Small intestine (tissue), 7 donors: ENCODE results near the gene FASN. TPM values are rescaled to one million over a fixed set of nuclear protein-coding genes. Genes with fewer than 3 reads are reported as not detected.

Source experiments
- DNase-seq, 2 donors: peaks; one replicate each; pipeline versions ENCODE4 v3.0.0 to v3.0.0-alpha.2; 2013
- FAIRE-seq: peaks from 2 replicates; lab custom pipeline; 2012; peaks lifted over from hg19 to GRCh38; lab: Jason Lieb, UNC
- H3K27ac ChIP-seq, 3 donors: one replicate each; pipeline ENCODE4 v1.5.1; 2013; ENCODE audit warnings: low read length in 2 of 3, mild to moderate bottlenecking in 2 of 3, control low read depth in 1 of 3, inconsistent platforms in 1 of 3, low read depth in 1 of 3, moderate library complexity in 1 of 3
- H3K27me3 ChIP-seq, 3 donors: one replicate each; pipeline ENCODE4 v1.6.1; 2013; ENCODE audit warnings: low read length in 3 of 3, inconsistent platforms in 1 of 3; ENCODE audit not compliant: control insufficient read depth in 3 of 3, insufficient read depth in 3 of 3
- H3K36me3 ChIP-seq, 3 donors: one replicate each; pipeline ENCODE4 v1.6.1; 2013; ENCODE audit warnings: low read length in 3 of 3, inconsistent platforms in 1 of 3, low read depth in 1 of 3, mild to moderate bottlenecking in 1 of 3, moderate library complexity in 1 of 3; ENCODE audit not compliant: control insufficient read depth in 3 of 3, insufficient read depth in 2 of 3
- H3K4me1 ChIP-seq, 3 donors: one replicate each; pipeline ENCODE4 v1.6.1; 2013; ENCODE audit warnings: low read length in 2 of 3, inconsistent platforms in 1 of 3, low read depth in 1 of 3, mild to moderate bottlenecking in 1 of 3, moderate library complexity in 1 of 3; ENCODE audit not compliant: control insufficient read depth in 3 of 3, insufficient read depth in 2 of 3
- H3K4me3 ChIP-seq, 3 donors: one replicate each; pipeline ENCODE4 v1.5.1; 2013; ENCODE audit warnings: low read length in 3 of 3, control low read depth in 1 of 3, inconsistent platforms in 1 of 3, low read depth in 1 of 3, mild to moderate bottlenecking in 1 of 3, moderate library complexity in 1 of 3
- H3K9me3 ChIP-seq, 2 donors: one replicate each; pipeline ENCODE4 v1.6.1; 2013; ENCODE audit warnings: low read depth in 1 of 2, low read length in 1 of 2; ENCODE audit not compliant: control insufficient read depth in 2 of 2, insufficient read depth in 1 of 2
- WGBS, 3 donors: extraction: QIAGEN DNeasy Blood & Tissue Kit; methylation state at CpG; one replicate each; pipeline ENCODE4 v1.1.7; 2013; 5-methylcytosine and 5-hydroxymethylcytosine counted together
- polyA plus RNA-seq, 4 donors: library from polyadenylated mRNA; stranded (reverse) in 3 of 4; unstranded in 1 of 4; fragments of 200-250 nt in 3 of 4; fragments of 120-200 nt in 1 of 4; gene quantifications; one replicate each; pipeline versions ENCODE4 v1.2.1 to v1.2.3, GENCODE V29; 2013
- donor health status: healthy with polysubstance abuse.
- donor health status: control.
- donor health status: control.
- donor health status: Bipolar disorder and iron deficiency.
- donor health status: healthy.

FASN gene
- polyA plus RNA-seq, 4 donors, result 13.2 to 103 (median 21.7) TPM

DNA sequence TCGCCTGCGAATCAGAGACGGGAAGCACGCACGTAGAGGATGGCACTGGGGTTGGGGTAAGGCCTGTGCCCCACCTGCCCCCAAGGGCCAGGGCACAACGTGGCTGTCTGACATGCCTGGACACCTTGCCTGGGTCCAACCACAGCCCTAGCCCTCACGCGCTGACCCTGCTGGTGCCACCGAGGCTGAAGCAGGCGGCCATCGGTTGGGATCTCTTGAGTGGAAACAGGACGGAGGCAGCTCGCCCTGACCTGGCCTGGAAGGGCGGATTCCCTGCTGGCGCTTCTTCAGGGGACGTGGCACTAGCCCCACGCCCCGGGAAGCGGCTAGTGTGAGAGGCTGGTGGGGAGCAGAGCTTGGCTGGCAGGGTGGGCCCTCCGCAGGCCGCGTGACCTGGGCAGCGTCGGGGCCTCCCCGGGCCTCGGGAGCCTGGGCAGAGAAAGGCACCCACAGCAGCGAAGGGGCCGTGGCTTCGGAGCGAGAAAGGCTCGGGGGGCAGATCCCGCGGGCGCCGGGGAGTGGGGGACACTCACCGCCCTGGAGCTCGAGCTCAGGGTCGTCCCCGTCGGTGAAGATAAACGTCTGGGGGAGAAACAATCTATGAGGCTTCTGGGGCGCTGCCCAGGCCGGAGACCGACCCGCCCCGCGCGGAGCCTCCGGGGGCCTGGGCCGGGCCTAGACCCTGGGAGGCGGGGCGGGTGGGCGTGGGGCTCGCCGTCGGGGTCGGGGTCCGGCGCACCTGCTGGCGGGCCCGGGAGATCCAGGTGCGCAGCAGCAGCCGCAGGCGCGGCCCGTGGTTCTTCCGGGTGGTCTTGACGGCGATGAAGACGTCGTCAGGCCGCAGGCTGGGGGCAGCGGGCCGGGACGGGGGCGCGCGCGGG is 47.0 kb downstream of the FASN start:
- WGBS, 3 donors, result 16 to 31% (median 19%) methylated on average over 35 to 79 of the region's 79 CpGs
- FAIRE-seq, result no peak

DNA sequence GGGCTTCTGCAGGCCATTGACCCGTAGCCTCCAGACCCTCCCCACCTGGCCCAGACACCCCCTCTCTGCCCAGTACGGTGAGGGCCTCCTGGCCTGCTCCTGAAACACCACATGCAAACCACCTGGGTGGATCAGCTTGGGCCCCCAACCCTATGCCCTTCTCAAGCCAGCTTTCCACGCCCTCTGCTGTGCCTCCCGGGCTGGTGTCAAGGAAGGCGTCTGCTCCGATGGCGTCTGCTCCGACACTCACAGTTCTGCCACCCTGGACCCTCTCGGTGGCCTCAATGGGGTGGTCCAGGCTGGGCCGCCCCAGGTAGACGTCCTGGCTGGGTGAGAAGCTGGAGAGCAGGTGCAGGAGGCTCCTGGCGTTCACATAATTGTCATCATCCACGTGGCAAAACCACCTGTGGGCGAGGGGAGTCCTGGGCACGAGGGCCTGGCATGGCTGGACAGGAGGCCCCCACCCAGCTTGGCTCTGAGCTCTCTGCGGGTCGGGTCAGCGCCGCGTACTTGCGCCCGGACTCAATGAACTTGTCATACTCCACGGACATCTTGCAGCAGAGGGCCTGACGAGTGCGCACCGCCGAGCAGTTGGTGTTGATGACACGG is 47.8 kb downstream of the FASN start:
- H3K27ac ChIP-seq, result no peak overlapping the region
- H3K9me3 ChIP-seq, result no peaks in the 10 kb centered on the region
- peak overlapping the region in 2 of 3 donors; percentile 56 to 98 for H3K4me3 ChIP-seq
- 84 to 89% (median 86%) methylated on average over 28 of the region's 28 CpGs for WGBS, 3 donors
- peaks cover 0 to 67% (median 7%) of the 10 kb centered on the region in 3 donors for H3K36me3 ChIP-seq
- no peak for FAIRE-seq
- H3K27me3 ChIP-seq, result no peaks in the 10 kb centered on the region
- H3K4me1 ChIP-seq, result peaks cover 2 to 18% (median 4%) of the 10 kb centered on the region in 3 donors
- no peak for DNase-seq

More for the DNA sequence above, 47.0 kb downstream of the FASN start:
- peak overlapping the region; percentile 56 to 98 (median 86) for H3K4me3 ChIP-seq
- no peaks in the 10 kb centered on the region for H3K9me3 ChIP-seq
- H3K4me1 ChIP-seq, result peaks cover 2 to 18% (median 4%) of the 10 kb centered on the region in 3 donors
- DNase-seq, result peak in 1 of 2 donors; percentile 52
- H3K27me3 ChIP-seq, result no peaks in the 10 kb centered on the region
- H3K36me3 ChIP-seq, result peaks cover 0 to 73% (median 7%) of the 10 kb centered on the region in 3 donors
- no peak overlapping the region for H3K27ac ChIP-seq

DNA sequence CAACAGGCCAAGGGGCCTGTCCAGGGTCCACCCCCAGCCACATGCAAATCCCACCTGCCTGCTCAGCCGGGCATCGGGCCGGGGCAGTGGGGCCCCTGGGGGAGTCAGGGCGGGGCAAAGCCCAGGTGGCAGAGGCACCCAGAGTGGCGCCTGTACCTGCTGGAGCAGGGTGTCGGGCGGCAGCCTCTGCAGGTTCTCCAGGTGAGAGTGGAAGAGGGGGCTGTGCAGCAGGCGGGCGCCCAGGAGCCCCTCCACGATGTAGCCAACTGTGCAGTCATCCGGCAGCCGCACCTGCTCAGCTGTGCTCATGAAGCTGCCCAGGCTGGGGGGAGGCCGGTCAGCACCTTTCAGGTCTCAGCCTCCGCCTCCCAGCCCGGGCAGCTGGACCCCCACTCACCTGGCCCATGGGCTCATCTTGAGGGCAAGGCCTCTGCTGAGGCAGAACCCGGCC is 48.5 kb downstream of the FASN start:
- 83 to 85% (median 85%) methylated on average over 15 to 16 of the region's 16 CpGs for WGBS, 3 donors
- Histone ChIP-seq H3K36me3 (peaks cover 0 to 60% (median 4%) of the 10 kb centered on the region in 3 donors), H3K4me3 (no peak overlapping the region), H3K4me1 (peaks cover 2 to 18% (median 4%) of the 10 kb centered on the region in 3 donors), H3K9me3 (no peaks in the 10 kb centered on the region), H3K27ac (no peak overlapping the region), H3K27me3 (no peaks in the 10 kb centered on the region)
- FAIRE-seq, result no peak
- no peak for DNase-seq

DNA sequence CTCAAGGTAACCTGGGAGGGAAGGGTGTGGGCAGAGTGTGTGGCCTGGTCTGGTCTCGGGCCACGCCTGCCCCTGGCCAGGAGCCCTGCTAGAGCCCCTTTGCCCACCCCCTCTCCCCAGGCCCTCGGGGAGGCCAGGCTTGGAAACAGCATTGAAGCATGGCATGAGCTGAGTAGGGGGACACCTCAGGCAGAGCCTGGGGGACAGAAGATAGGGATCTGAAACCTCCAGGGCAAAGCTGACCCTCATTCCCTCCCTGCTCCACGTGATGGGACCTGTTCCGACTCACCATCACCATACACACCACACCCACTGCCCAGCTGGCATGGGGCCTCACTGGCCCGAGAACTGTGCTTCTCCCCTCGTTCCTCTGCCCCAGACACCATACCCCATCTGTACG is 48.9 kb downstream of the FASN start:
- peaks cover 2 to 18% (median 4%) of the 10 kb centered on the region in 3 donors for H3K4me1 ChIP-seq
- H3K27me3 ChIP-seq, result no peaks in the 10 kb centered on the region
- FAIRE-seq (no peak), DNase-seq (no peak)
- WGBS, 3 donors, result 83 to 90% (median 88%) methylated on average over 8 of the region's 8 CpGs
- H3K4me3 ChIP-seq, result no peak overlapping the region
- H3K36me3 ChIP-seq, result peaks cover 0 to 55% (median 2%) of the 10 kb centered on the region in 3 donors
- H3K27ac ChIP-seq, result no peak overlapping the region
- H3K9me3 ChIP-seq, result no peaks in the 10 kb centered on the region

DNA sequence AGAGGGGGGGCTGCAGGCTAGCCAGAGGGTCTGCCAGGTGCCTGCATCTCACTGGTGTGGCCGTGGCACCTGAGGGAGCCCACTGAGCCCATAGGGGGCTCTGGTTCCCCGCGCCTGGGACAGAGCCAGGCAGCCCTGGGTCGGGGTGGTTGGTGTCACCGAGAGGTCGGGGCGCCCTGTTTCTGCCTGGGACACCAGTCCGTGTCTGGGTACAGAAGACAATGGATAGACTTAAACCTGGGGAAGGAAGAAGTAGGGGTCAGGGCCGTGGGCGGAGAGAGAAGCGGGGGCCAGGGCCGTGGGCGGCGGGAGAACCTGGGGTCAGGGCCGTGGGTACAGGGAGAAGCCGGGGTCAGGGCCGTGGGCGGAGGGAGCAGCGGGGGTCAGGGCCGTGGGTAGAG is 49.5 kb downstream of the FASN start:
- WGBS, 3 donors, result 87 to 91% (median 89%) methylated on average over 17 to 20 of the region's 20 CpGs
- Histone ChIP-seq H3K4me1 (peaks cover 2 to 18% (median 4%) of the 10 kb centered on the region in 3 donors), H3K36me3 (peaks cover 0 to 50% (median 2%) of the 10 kb centered on the region in 3 donors), H3K9me3 (no peaks in the 10 kb centered on the region), H3K27me3 (no peaks in the 10 kb centered on the region), H3K4me3 (no peak overlapping the region), H3K27ac (no peak overlapping the region)
- no peak for FAIRE-seq
- DNase-seq, result no peak

DNA sequence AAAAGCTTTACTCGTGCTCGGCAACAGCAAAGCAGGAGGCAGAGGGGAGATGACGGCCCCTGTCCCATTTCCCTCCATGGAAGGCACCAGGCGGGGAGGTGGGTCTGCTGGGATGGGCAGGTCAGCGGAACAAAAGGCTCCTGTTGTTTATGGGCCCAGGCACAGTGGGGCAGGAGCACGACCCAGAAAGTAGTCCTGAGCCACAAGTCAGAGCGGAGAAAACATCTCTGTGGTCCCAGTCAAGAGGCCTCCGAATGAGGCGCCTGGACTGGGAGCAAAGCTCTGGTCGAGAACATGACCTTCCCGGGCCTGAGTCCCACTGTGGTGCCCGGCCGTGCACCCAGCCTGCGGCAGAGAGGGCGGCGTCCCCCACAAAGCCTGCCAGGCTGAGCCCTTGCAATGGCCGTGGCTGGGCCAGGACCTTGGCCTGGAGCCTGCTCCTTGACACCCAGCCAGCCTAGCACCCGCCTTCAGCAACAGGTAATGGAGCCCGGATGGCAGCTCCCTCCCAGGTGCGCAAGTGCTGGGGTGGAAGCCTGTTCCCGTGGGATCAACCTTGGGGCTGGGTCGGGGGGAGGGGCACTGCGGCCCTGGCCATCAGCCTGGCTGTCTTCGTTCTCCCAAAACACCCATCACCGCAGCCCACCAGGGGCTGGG is 50.0 kb downstream of the FASN start:
- DNase-seq (no peak), FAIRE-seq (no peak)
- peaks cover 0 to 45% (median 2%) of the 10 kb centered on the region in 3 donors for H3K36me3 ChIP-seq

DNA sequence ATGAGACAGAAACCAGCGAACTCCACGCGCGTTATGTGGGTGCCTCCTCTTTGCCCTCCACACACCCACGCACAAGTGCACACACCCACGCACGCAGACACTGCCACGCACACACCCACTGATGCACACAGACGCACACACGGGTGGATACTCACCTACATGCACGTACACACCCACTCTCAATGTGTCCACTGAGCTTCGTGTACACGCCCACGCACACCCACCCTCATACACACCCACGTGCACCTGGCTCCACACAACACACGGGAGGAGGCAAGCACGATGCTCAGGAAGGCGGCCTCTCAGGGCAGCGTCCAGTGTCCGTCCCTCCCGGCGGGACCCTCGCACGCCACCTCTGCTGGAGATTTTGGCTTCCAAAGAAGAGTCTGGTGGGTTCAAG is 50.7 kb downstream of the FASN start:
- H3K4me1 ChIP-seq, result peaks cover 0 to 8% (median 1%) of the 10 kb centered on the region in 3 donors
- 84 to 86% (median 86%) methylated on average over 24 of the region's 24 CpGs for WGBS, 3 donors

More for the DNA sequence above, 50.0 kb downstream of the FASN start:
- Histone ChIP-seq H3K27me3 (no peaks in the 10 kb centered on the region), H3K4me1 (peaks cover 2 to 14% (median 3%) of the 10 kb centered on the region in 3 donors), H3K4me3 (no peak overlapping the region), H3K9me3 (no peaks in the 10 kb centered on the region), H3K27ac (no peak overlapping the region)
- WGBS, 3 donors, result 91 to 93% (median 93%) methylated on average over 23 to 25 of the region's 25 CpGs

DNA sequence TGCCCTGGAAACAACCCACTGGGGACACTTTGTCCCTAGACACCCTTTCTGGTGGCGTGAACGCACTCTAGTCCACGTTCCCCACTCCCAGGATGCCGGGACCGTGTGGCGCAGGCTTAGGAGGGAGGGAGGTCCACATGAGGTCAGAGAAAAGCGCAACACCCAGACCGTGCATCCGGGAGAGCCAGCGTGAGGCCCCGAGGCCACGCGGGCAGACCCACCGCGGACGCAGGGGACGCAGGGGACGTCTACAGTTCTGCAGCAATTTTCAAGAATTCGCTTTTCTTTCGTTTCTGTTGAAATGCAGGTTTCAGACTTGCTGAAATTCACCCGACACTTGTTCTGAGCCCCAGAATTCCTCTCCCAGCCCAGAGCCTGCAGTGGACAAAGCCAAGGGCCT is 51.1 kb downstream of the FASN start:
- no peak overlapping the region for H3K27ac ChIP-seq
- H3K4me1 ChIP-seq, result peaks cover 0 to 8% (median 1%) of the 10 kb centered on the region in 3 donors
- H3K4me3 ChIP-seq, result no peak overlapping the region
- no peaks in the 10 kb centered on the region for H3K27me3 ChIP-seq
- FAIRE-seq, result no peak
- no peaks in the 10 kb centered on the region for H3K9me3 ChIP-seq
- WGBS, 3 donors, result 92 to 94% (median 92%) methylated on average over 21 of the region's 21 CpGs
- DNase-seq, result no peak
- peaks cover 0 to 42% (median 2%) of the 10 kb centered on the region in 3 donors for H3K36me3 ChIP-seq

More for the DNA sequence above, 50.7 kb downstream of the FASN start:
- FAIRE-seq, result no peak
- no peak for DNase-seq
- H3K9me3 ChIP-seq, result no peaks in the 10 kb centered on the region
- no peaks in the 10 kb centered on the region for H3K27me3 ChIP-seq
- peaks cover 0 to 42% (median 2%) of the 10 kb centered on the region in 3 donors for H3K36me3 ChIP-seq
- no peak overlapping the region for H3K27ac ChIP-seq
- no peak overlapping the region for H3K4me3 ChIP-seq
